HG03159 (cell line): ENCODE data around the gene USP44.
"Not testable (repeated sequence)": the region's sequence is repeated elsewhere in the genome, so short reads cannot be mapped to it uniquely, and the experiment has no call there.

Experiments used
- ATAC-seq: cut with Tn5 transposase; IDR thresholded peaks from one replicate; pipeline ENCODE4 v1.9.1; 2021; ENCODE audit warnings: mild to moderate bottlenecking, moderate library complexity; ENCODE audit not compliant: unreplicated experiment

The USP44 gene

DNA sequence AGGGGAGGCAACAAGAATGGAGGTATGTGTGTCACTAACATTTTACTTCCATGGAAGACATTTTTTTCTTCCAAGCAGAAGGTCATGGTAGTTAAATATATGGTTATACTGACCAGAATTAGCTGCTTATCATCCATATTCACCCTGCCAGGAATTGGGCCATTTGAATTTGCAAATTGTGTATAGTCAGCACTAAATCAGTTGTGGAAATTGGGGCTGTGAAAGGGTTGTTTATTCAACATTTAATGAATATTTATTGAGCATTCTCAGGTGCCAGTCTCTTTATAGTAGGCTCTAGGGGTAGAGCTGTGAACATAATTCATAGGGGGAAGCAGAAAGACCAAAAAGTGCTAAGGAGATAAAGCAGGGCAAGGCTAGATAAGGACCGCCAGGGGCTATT is 39.3 kb downstream of the USP44 start:
- no peak for ATAC-seq

GRCh38 chr12:95509300-95509699 is 42.0 kb downstream of the USP44 start:
- no peak for ATAC-seq

DNA sequence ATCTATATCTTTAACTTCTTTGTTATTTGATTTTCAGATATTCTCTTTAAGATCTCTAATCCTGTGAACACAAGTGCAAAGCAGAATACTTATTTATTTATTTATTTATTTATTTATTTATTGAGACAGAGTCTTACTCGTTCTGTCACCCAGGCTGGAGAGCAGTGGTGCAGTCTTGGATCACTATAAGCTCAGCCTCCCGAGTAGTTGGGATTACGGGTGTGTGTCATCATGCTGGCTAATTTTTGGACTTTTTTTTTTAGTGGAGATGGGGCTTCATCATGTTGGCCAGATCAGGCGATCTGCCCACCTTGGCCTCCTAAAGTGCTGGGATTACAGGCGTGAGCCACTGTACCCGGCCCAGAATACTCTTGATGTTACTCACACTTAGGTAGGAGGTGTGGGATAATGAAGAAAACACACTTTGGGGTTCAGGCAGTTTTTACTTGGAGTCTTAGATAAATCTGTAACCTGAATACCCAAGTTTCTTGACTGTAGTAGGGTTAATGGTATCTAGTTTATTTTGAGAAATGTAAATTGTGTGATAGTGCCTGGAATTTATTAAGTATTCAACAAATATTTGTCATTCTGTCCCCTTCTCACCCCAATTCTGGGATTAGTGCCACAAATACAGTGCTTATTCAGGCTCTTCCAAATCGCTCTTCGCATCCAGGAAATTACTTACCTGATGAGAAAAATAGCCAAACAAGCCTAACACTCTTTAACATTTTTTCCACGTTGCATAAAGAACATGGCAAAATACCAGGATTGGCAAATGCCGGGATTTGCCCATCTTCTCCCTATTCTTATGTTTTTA is 44.4 kb downstream of the USP44 start:
- ATAC-seq, result no peak

DNA sequence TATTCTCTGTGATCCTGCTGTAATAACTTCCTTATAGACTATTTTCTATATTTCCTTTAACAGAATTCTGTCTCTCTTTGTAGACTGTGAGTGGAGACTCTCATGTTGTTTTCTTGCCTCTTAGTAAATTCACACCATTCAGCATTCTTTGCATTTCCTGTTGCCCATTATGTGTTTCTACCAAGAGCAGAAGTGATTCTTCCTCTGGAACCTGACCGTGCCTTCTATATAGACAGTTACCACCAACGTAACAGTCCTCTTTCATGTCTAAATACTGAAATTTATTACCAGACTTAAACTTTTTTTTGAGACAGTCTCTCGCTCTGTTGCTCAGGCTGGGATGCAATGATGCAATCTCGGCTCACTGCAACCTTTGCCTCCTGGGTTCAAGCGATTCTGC is 46.2 kb downstream of the USP44 start:
- no peak for ATAC-seq

DNA sequence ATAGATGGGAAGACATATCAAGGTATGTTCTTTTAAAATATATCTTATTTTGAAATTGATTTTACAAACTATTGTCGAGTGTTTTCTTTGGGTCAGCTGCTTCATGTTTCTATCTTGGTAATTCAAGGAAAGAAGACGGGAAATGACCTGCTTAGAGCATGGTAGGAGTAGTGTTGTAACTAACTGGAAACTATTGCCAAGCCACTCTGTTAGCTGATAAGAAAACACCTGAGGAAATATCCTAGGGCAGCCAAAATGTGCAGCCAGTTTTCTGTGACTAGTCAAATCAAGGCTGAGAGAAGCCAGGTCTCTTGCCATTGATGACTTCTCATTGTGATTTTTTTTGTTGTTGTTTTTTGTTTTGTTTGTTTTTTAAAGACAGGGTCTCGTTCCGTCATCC is 47.1 kb downstream of the USP44 start:
- ATAC-seq, result no peak

DNA sequence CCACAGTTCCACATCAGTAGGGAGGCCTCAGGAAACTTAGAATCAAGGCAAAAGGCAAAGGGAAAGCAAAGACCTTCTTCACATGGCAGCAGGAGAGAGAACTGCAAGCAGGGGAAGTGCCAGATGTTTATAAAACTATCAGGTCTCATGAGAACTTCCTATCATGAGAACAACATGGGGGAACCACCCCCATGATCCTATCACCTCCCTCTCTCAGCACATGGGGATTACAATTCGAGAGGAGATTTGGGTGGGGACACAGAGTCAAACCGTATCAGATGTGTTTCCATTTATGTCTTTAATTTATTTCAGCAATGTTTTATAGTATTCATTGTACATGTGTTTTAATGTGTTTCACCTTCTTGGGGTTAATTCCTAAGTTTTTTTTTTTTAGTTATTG is 51.5 kb downstream of the USP44 start:
- ATAC-seq, result no peak

- no peak for ATAC-seq
Observed at GRCh38 chr12:95498968-95499367, 52.3 kb downstream of the USP44 start.

GRCh38 chr12:95497031-95497430 is 54.2 kb downstream of the USP44 start:
- no peak for ATAC-seq

DNA sequence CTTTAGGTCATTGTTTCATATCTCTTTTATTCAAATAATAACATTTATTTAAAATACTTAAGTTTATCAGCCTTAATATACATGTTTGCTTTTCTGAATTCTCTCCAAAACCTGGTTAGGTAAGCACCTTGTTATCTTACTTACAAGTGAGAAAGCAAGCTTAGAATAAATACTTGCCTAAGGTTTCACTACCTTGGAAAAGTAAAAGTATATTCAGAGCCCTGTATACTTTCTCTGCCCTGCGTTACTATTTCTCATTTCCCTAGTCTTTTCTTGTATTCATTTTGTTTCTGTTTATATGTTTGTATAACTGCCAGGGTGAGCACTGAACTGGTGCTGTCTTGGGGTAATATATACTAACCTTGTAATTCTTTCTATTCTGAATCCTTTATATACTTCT is 55.8 kb downstream of the USP44 start:
- no peak for ATAC-seq

GRCh38 chr12:95494888-95495287 is 56.4 kb downstream of the USP44 start:
- no peak for ATAC-seq

DNA sequence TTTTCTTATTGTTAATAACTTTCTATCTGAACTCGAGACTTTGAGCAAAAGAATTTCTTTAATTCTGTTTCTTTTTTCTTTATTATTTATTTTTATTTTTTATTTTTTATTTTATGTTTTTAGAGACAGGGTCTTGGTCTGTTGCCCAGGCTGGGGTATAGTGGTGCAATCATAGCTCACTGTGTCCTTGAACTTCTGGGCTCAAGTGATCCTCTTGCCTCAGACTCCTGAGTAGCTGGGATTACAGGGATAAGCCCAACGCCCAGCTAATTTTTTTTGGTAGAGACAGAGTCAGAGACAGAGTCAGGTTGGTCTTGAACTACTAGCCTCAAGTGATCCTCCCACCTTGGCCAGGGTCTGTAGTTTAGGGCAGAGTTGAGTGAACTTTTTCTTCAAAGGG is 58.8 kb downstream of the USP44 start:
- ATAC-seq, result no peak

DNA sequence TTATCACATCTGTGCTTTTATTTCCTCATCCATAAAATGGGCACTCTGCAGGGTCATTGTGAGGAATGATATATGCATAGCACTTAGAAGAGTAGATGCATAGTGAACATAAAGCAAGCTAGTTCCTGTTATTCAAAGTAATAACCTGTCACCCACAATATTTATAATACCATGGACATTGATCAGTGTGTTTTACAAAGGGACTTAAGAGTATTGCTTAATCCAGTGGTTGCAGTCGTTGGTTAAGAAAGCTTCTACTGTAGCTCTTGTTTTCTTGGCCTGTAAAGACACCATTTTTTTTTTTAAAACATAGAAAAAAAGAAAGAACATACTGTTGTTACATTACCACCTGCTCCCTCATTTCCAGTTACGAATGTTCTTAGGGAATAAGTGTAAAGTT is 64.3 kb downstream of the USP44 start:
- ATAC-seq, result no peak

DNA sequence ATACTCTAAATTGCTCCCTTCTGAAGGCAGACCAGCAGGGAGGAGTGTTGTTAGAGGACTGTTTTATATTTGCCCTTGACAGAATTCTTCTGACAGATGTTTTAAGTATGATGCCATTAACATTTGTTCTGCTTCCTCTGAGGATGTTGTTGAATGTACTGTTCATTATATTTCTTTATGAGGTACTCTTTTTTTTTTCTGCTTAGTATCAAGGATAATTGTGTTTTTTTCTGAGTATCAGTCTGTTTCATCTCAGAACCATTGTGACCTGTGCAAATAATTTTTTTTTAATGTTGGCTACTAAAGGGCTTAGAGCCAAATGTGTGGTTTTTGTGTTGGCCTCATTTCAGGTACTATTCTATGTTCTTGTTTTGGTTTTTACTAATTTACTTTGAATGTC is 66.8 kb downstream of the USP44 start:
- no peak for ATAC-seq

GRCh38 chr12:95482564-95482963 is 68.7 kb downstream of the USP44 start:
- not testable (repeated sequence) for ATAC-seq

GRCh38 chr12:95481888-95482287 is 69.4 kb downstream of the USP44 start:
- ATAC-seq, result no peak

DNA sequence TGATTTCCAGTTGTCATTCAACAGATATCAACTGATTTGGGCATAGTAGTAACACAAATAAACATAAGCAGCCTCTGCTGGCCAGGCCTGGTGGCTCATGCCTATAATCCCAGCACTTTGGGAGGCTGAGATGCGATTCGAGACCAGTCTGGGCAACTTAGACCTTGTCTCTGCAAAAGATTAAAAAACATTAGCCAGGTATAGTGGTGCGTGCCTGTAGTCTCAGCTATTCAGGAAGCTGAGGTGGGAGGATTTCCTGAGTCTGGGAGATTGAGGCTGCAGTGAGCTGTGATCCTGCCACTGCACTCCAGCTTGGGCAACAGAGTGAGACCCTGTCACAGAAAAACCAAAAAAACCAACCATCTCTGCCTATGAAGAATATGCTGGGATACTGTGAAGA is 70.2 kb downstream of the USP44 start:
- no peak for ATAC-seq

DNA sequence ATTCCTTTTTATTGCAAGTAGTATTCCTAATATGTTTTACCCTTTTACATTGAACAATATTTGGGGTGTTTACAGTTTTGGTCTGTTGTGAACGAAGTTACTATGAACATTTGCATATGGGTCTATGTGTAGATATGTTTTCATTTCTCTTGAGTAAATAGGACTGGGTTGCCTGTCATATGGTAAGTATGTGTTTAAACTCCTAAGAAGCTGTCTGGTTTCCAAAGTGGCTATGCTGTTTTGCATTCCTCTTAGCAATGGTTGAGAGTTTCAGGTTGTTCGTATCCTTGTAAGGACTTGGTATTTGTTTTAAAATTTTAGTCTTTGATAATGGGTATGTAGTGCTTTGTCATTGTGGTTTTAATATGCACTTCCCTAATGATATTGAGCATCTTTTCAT is 71.0 kb downstream of the USP44 start:
- ATAC-seq, result no peak

GRCh38 chr12:95474660-95474958 is 76.7 kb downstream of the USP44 start:
- no peak for ATAC-seq

- peak; percentile 95 for ATAC-seq
Observed at GRCh38 chr12:95473884-95474659, 77.2 kb downstream of the USP44 start, which contains the start of gene METAP2. Gene METAP2, plus strand, starts transcription at chr12:95474152. Its CDS starts 28 bp downstream, at chr12:95474180.

- ATAC-seq, result peak; percentile 27
Observed at GRCh38 chr12:95473231-95473883, 77.9 kb downstream of the USP44 start.

- ATAC-seq, result no peak
Observed at GRCh38 chr12:95470300-95470699, 81.0 kb downstream of the USP44 start.
